GM21390 (cell line): Measurements from ENCODE around the gene TNFAIP3.
A peak's percentile ranks its signal among the peaks of the same experiment; 100 is the strongest.

Source experiments
- ATAC-seq: cut with Tn5 transposase; IDR thresholded peaks from one replicate; pipeline ENCODE4 v1.9.1; 2021; ENCODE audit not compliant: unreplicated experiment

TNFAIP3 gene

GRCh38 chr6:137919837-137920730, 53.0 kb downstream of the TNFAIP3 start:
- ATAC-seq, result peak; percentile 40

DNA sequence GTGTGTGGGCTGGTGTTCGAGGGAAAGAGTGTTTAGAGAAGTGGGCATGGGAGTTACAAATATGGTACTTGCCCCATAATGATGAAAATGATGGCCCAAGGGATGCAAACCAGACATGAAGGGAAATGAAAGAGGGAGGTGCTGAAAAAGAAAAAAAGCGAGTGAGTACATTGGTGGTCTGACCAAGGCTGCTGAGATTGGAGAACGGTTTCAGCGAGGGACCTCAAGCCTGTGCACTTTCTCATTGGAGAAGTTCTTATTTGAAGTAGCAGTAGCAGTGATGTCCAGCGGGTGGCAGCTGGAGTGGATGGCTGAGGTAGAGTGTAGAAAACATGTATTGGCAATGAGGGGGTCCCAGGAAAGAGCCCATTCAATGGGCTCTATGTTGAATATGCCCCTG, 54.8 kb downstream of the TNFAIP3 start:
- ATAC-seq, result no peak

DNA sequence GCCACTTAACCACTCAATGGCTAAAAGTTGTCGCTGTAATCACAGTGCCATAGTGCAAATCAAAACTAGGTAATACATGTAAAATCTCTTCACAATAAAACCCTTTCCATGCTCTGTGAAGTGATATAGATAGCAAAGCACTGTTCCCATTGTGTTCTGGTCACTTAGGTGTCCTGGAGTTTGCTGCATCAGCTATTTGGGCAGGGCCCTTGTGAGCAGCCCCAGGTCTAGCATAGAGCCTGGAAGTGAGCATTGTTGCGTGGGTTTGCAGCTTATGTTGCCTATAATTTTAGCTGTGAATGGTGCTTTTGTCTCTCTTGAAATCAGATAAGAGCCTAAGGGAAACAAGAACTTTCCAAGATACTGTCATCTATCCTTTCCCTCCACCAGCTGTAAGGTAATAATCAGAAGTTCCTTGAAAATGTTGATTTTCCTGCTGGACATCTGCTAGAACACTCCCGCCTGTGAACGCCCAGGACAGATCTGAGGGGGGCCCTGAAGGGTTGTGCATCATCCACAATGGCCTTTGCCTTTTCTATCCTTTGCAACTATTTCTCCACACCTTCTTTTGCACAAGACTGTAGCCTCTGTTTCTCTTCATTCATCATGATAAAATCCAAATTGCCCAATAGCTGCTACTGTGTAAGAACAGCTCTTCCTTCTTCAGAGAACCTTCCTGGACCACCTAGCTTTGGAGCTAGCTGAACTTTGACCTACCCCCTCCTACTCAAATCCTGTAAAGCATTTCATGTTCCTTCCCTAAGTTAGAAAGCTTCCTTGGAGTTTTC, 57.0 kb downstream of the TNFAIP3 start:
- no peak for ATAC-seq

GRCh38 chr6:137925141-137925698, 58.2 kb downstream of the TNFAIP3 start:
- ATAC-seq, result no peak

DNA sequence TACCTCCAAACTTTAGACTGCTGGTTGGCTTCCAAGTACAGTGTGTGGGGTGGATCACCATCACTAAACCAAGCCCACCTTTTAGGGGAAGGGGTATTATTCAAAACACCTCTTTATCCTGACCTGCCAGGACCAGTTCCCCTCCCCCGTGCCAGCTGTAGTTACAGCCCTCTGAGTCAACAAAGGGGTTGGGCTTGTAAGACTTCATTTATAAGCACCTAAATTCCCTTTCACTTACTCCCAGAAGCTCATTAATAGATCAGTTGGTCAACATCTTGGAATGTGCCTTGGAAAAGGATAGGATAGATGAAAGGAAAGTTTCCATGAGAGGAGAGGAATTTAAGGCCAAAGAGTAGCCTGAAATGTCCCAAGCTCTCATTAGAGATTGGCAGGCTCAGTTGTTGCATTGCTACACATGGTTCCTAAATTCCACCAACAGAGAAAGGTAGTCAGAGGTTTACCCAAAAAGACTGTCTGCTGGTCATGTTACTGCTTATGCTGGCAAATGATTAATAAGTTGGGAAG, 59.2 kb downstream of the TNFAIP3 start:
- no peak for ATAC-seq

DNA sequence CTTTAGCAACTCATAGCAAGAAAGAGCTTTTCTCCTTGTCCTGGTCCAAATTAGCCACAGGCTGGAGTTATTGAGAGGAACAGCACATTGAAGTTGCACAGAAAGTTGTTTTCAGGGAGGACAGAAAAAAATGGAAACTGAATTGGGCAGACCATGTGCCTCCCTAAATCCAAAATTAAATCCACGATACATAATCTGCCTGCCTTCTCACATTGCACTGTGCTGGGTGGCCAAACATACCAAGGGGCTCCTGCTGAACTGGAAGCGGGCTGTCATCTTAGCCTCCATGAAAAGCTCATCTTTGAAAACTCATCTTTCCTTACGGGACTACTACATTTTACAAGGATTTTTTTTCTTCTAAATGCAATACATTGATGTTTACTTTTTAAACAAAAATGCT, 59.9 kb downstream of the TNFAIP3 start:
- ATAC-seq, result no peak

DNA sequence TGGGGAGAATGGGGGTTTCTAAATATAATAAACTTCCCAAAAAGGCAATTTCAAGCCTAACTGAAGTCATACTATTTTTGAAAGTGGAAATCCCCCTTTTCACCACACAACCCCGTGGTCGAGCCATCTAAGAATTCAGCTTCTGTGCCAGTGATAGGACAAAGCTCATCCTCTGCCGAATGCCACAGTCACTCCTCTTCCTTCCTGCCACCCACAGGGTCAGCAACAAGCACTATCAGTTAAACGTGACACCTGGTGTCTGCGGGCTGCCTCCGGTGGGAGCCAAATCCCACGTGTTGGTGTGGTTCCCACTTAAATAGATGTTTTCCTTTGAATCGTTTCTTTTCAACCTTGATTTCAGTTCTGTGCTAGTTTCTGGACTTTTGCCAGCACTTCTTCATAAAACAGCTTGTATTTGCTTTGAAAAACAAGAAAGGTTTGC, 60.7 kb downstream of the TNFAIP3 start:
- ATAC-seq, result peak; percentile 80

DNA sequence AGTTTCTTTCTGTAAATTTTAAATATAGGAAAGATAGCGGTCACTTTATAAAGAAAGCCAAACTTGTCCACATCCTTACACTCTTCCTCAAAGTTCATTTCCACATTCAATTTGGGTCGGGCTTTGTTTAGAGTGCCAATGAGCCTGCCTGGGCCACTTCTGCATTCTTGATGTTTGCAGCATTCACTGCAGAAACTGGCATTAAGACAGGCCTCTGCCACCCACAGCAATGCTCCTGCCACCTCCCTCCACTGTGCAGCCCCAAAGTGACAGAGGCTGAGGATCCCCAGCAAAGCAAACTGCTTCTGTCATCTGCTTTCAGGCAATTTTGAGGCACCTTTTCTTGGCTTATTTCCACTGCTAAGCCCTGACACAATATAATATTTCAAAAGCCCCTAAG, 61.2 kb downstream of the TNFAIP3 start:
- no peak for ATAC-seq

DNA sequence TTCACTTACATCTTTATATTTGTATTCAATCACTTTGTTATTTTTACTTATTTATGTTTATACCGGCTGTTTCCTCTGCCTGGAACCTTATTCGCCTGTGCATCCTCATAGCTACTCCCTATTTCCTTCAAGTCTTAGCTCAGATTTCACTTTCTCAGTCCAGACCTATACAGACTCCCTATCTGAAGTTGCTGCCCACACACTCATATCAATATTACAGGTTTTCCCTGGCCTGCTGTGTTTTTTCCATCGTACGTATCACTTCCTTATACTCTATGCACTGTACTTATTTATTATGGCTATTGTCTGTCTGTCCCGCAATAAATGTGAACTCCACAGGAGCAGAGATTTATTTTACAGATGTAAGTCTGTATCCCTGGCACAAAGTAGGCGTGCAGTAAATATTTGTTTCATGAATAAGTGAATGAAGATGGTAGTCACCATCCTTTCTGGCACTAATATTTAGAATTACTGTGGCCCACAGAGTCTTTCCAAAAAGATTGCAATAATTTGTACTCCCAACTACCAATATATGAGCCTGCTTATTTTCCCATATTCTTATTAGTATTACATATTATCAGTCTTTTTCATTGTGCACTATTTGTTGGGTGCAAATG, 64.9 kb downstream of the TNFAIP3 start:
- no peak for ATAC-seq
